ENCODE results near the gene STXBP3. TPM values are rescaled to one million over a fixed set of nuclear protein-coding genes. Genes with fewer than 3 reads are reported as not detected.
"Not testable (repeated sequence)": the region's sequence is repeated elsewhere in the genome, so short reads cannot be mapped to it uniquely, and the experiment has no call there.

STXBP3 gene, protein sequence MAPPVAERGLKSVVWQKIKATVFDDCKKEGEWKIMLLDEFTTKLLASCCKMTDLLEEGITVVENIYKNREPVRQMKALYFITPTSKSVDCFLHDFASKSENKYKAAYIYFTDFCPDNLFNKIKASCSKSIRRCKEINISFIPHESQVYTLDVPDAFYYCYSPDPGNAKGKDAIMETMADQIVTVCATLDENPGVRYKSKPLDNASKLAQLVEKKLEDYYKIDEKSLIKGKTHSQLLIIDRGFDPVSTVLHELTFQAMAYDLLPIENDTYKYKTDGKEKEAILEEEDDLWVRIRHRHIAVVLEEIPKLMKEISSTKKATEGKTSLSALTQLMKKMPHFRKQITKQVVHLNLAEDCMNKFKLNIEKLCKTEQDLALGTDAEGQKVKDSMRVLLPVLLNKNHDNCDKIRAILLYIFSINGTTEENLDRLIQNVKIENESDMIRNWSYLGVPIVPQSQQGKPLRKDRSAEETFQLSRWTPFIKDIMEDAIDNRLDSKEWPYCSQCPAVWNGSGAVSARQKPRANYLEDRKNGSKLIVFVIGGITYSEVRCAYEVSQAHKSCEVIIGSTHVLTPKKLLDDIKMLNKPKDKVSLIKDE
- polyA plus RNA-seq (2013, experiment 1 of 4), result 54.2 TPM
- polyA plus RNA-seq (2013, experiment 2 of 4), result 43.8 TPM
- 46.9 TPM for polyA plus RNA-seq (2013, experiment 3 of 4)
- polyA plus RNA-seq (2013, experiment 4 of 4), result 46.5 TPM

DNA sequence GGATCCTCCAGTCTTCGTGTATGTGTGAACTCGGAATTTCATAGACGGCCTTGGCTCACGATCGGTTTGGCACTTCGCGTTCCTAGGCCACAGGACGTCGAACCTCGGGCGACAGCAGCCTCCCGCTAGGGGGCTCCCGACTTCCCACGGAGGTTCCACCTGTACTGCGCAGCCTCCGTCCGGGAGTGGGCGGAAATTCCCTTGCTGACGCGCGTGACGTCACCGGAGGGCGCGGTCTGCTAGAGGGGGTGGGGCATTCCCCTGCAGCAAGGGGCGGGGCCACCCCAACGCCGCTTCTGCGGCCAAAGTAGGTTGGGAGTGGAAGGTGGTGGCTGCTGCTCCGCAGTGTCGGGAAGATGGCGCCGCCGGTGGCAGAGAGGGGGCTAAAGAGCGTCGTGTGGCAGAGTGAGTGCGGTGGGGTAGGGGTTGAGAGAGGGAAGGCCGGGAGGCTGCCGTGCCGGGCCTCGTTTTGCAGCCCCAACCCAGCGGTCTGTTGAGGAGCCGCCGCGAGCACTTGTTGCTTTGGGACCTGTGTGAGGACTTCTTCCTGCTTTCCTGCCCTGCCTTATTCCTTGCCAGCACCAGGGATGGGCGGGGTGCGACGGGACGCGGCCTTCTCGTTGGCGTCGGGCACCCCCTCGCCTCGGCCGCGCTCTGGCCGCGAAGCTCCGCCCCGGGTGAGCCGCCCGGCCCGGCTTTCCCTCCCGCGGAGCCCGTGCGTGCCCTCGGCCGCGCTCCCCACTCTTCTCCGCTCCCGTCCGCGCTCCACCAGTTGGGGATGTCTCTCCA is at the start of gene STXBP3:
STXBP3 (plus strand) TSS at position 293 of the 789 bp plus-strand sequence; CDS start at position 357, 64 bp downstream.
- Histone ChIP-seq H3K4me3 (ENCODE audit: insufficient read depth, low read depth, low read length) (peak within 1 kb of the TSS; percentile 80), H3K27ac (ENCODE audit: insufficient read depth, low read depth, low read length, poor library complexity, severe bottlenecking) (peak within 1 kb of the TSS; percentile 51), H3K27me3 (ENCODE audit: control insufficient read depth, insufficient read depth, low read length, poor library complexity, severe bottlenecking) (peaks cover 4% of the 10 kb centered on the region), H3K36me3 (ENCODE audit: control insufficient read depth, insufficient read depth, low read length) (no peaks in the 10 kb centered on the region), H3K9me3 (ENCODE audit: control insufficient read depth, low read length) (no peaks in the 10 kb centered on the region), H3K4me1 (ENCODE audit: control insufficient read depth, insufficient read depth, low read length) (peaks cover 4% of the 10 kb centered on the region)
- WGBS, 2 experiments, result 1% methylated on average over 73 to 74 of the region's 75 CpGs

GRCh38 chr1:108699375-108700332 is 46.8 kb upstream of the STXBP3 start:
- Histone ChIP-seq H3K4me3 (ENCODE audit: insufficient read depth, low read depth, low read length) (no peak overlapping the region), H3K27ac (ENCODE audit: insufficient read depth, low read depth, low read length, poor library complexity, severe bottlenecking) (no peak overlapping the region), H3K36me3 (ENCODE audit: control insufficient read depth, insufficient read depth, low read length) (peaks cover 34% of the 10 kb centered on the region), H3K4me1 (ENCODE audit: control insufficient read depth, insufficient read depth, low read length) (no peaks in the 10 kb centered on the region), H3K27me3 (ENCODE audit: control insufficient read depth, insufficient read depth, low read length, poor library complexity, severe bottlenecking) (no peaks in the 10 kb centered on the region), H3K9me3 (ENCODE audit: control insufficient read depth, low read length) (no peaks in the 10 kb centered on the region)
- WGBS, 2 experiments, result 95% methylated on average over 22 of the region's 22 CpGs

DNA sequence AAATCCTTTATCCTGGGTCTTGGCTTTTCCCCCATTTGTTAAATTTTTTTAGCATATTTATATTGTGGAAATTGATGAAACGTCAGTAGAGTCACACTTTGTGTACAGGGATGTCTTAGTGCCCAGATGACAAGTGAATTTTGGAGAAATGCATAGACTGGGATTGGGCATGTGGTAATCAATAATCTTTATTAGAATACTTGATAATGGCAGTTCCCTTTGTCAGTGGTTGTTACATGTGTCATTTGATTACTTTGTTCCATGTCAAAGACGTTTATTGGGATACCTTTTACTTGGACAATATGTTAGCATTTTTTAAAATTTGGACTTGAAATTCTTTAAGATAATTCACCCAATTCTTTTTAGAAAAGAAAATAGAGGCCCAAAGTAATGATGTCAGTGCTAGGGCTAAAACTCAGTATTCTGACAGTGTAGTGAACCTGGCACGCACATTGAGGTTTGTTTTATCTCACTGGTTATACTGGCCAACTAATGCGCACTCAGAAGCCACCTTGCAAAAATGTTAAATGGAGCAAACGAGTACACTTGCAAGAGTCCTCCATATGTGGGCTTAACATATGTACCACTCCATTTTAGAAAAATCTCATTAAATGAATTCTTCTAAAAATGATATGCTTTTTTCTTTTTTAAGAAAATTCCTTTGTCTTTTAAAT is 45.2 kb upstream of the STXBP3 start:
- Histone ChIP-seq H3K4me3 (ENCODE audit: insufficient read depth, low read depth, low read length) (no peak overlapping the region), H3K9me3 (ENCODE audit: control insufficient read depth, low read length) (no peaks in the 10 kb centered on the region), H3K27me3 (ENCODE audit: control insufficient read depth, insufficient read depth, low read length, poor library complexity, severe bottlenecking) (no peaks in the 10 kb centered on the region), H3K27ac (ENCODE audit: insufficient read depth, low read depth, low read length, poor library complexity, severe bottlenecking) (no peak overlapping the region), H3K4me1 (ENCODE audit: control insufficient read depth, insufficient read depth, low read length) (no peaks in the 10 kb centered on the region), H3K36me3 (ENCODE audit: control insufficient read depth, insufficient read depth, low read length) (peaks cover 29% of the 10 kb centered on the region)
- 91 to 98% methylated on average over 5 of the region's 5 CpGs for WGBS, 2 experiments

- WGBS, 2 experiments, result 96 to 98% methylated on average over 6 of the region's 6 CpGs
- not testable (repeated sequence) for H3K27me3 ChIP-seq (ENCODE audit: control insufficient read depth, insufficient read depth, low read length, poor library complexity, severe bottlenecking); H3K27ac ChIP-seq (ENCODE audit: insufficient read depth, low read depth, low read length, poor library complexity, severe bottlenecking); H3K4me1 ChIP-seq (ENCODE audit: control insufficient read depth, insufficient read depth, low read length); H3K4me3 ChIP-seq (ENCODE audit: insufficient read depth, low read depth, low read length); H3K9me3 ChIP-seq (ENCODE audit: control insufficient read depth, low read length)
- peaks cover 22% of the 10 kb centered on the region for H3K36me3 ChIP-seq (ENCODE audit: control insufficient read depth, insufficient read depth, low read length)
Observed at GRCh38 chr1:108702109-108702508, 44.4 kb upstream of the STXBP3 start.

DNA sequence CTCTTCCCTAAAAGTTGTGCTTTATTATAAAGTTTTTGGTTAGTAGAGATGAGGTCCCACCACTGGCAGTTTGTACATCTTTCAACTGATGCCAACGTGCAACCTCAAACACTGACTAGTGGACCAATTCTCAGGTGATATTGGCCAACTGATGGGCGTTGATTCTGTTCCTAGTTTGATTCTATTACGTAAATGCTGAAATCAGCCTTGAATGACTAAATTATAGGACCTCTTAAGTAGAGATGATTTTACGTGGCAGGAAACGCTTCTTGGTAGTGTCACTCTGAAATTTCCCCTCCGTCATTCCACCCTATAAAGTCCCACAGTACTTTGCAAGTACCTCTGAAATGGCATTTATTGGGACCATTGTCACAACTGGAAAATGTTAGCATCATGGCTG is 42.5 kb upstream of the STXBP3 start:
- no peak overlapping the region for H3K27ac ChIP-seq (ENCODE audit: insufficient read depth, low read depth, low read length, poor library complexity, severe bottlenecking)
- 90 to 91% methylated on average over 6 of the region's 6 CpGs for WGBS, 2 experiments
- no peaks in the 10 kb centered on the region for H3K9me3 ChIP-seq (ENCODE audit: control insufficient read depth, low read length)
- no peaks in the 10 kb centered on the region for H3K27me3 ChIP-seq (ENCODE audit: control insufficient read depth, insufficient read depth, low read length, poor library complexity, severe bottlenecking)
- no peak overlapping the region for H3K4me3 ChIP-seq (ENCODE audit: insufficient read depth, low read depth, low read length)
- no peaks in the 10 kb centered on the region for H3K4me1 ChIP-seq (ENCODE audit: control insufficient read depth, insufficient read depth, low read length)
- H3K36me3 ChIP-seq (ENCODE audit: control insufficient read depth, insufficient read depth, low read length), result peaks cover 11% of the 10 kb centered on the region

- Histone ChIP-seq H3K4me3 (ENCODE audit: insufficient read depth, low read depth, low read length) (no peak overlapping the region), H3K27ac (ENCODE audit: insufficient read depth, low read depth, low read length, poor library complexity, severe bottlenecking) (no peak overlapping the region), H3K36me3 (ENCODE audit: control insufficient read depth, insufficient read depth, low read length) (peaks cover 6% of the 10 kb centered on the region), H3K27me3 (ENCODE audit: control insufficient read depth, insufficient read depth, low read length, poor library complexity, severe bottlenecking) (no peaks in the 10 kb centered on the region), H3K9me3 (ENCODE audit: control insufficient read depth, low read length) (no peaks in the 10 kb centered on the region), H3K4me1 (ENCODE audit: control insufficient read depth, insufficient read depth, low read length) (no peaks in the 10 kb centered on the region)
- WGBS, 2 experiments, result 93 to 97% methylated on average over 2 of the region's 2 CpGs
Observed at GRCh38 chr1:108704496-108704895, 42.0 kb upstream of the STXBP3 start.

DNA sequence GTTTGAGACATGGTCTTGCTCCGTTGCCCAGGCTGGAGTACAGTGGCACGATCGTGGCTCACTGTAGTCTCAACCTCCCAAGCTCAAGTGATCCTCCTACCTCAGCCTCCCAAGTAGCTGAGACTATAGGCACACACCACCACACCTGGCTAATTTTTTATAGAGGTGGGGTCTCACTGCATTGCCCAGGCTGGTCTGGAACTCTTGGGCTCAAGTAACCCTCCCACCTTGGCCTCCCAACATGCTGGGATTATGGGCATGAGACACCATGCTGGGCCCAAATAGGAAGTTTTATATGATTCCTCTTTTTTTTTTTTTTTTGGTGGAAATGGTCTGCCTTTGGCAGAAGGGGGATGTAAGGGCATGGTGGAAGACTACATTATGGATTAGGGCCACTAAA is 39.8 kb upstream of the STXBP3 start:
- H3K27me3 ChIP-seq (ENCODE audit: control insufficient read depth, insufficient read depth, low read length, poor library complexity, severe bottlenecking), result no peaks in the 10 kb centered on the region
- H3K27ac ChIP-seq (ENCODE audit: insufficient read depth, low read depth, low read length, poor library complexity, severe bottlenecking), result no peak overlapping the region
- H3K9me3 ChIP-seq (ENCODE audit: control insufficient read depth, low read length), result no peaks in the 10 kb centered on the region
- WGBS, 2 experiments, result 83 to 92% methylated on average over 3 of the region's 3 CpGs
- no peaks in the 10 kb centered on the region for H3K4me1 ChIP-seq (ENCODE audit: control insufficient read depth, insufficient read depth, low read length)
- H3K36me3 ChIP-seq (ENCODE audit: control insufficient read depth, insufficient read depth, low read length), result no peaks in the 10 kb centered on the region
- H3K4me3 ChIP-seq (ENCODE audit: insufficient read depth, low read depth, low read length), result no peak overlapping the region

GRCh38 chr1:108708691-108709660 is 37.5 kb upstream of the STXBP3 start:
- no peaks in the 10 kb centered on the region for H3K36me3 ChIP-seq (ENCODE audit: control insufficient read depth, insufficient read depth, low read length)
- no peak overlapping the region for H3K27ac ChIP-seq (ENCODE audit: insufficient read depth, low read depth, low read length, poor library complexity, severe bottlenecking)
- 77 to 86% methylated on average over 7 of the region's 7 CpGs for WGBS, 2 experiments
- H3K4me1 ChIP-seq (ENCODE audit: control insufficient read depth, insufficient read depth, low read length), result no peaks in the 10 kb centered on the region
- no peaks in the 10 kb centered on the region for H3K9me3 ChIP-seq (ENCODE audit: control insufficient read depth, low read length)
- H3K4me3 ChIP-seq (ENCODE audit: insufficient read depth, low read depth, low read length), result no peak overlapping the region
- no peaks in the 10 kb centered on the region for H3K27me3 ChIP-seq (ENCODE audit: control insufficient read depth, insufficient read depth, low read length, poor library complexity, severe bottlenecking)
